ENCODE data around the gene SRGAP3.

- TF ChIP-seq CTCF (IDR thresholded peaks at IDR 0.05) (no peak), PRDM15 (CRISPR knock-in tag; IDR thresholded peaks at IDR 0.05) (no peak), ESRRA (CRISPR knock-in tag; IDR thresholded peaks at IDR 0.05; ENCODE audit: borderline replicate concordance) (no peak), JUN (CRISPR knock-in tag; IDR thresholded peaks at IDR 0.05) (no peak), ZNF317 (CRISPR knock-in tag; IDR thresholded peaks at IDR 0.05; ENCODE audit: borderline replicate concordance, low read depth) (no peak), ATF3 (CRISPR knock-in tag; conservative IDR thresholded peaks at IDR 0.05) (no peak), USF2 (CRISPR knock-in tag; IDR thresholded peaks at IDR 0.05) (no peak), MLX (CRISPR knock-in tag; IDR thresholded peaks at IDR 0.05) (no peak), CREB1 (CRISPR knock-in tag; IDR thresholded peaks at IDR 0.05) (no peak), MAX (CRISPR knock-in tag; IDR thresholded peaks at IDR 0.05) (no peak), ARID4B (CRISPR knock-in tag; IDR thresholded peaks at IDR 0.05; ENCODE audit: borderline replicate concordance) (no peak)
Observed at GRCh38 chr3:9121366-9122001, 128.0 kb downstream of the SRGAP3 start.

All from WTC11 (cell line).